ENCODE data around the gene MTHFSD. TPM values are rescaled to one million over a fixed set of nuclear protein-coding genes. Genes with fewer than 3 reads are reported as not detected.

MTHFSD gene
- total and polyA plus RNA-seq, 7 experiments from 2014 or later, result 16.7 to 46.7 (median 28.1) TPM

DNA sequence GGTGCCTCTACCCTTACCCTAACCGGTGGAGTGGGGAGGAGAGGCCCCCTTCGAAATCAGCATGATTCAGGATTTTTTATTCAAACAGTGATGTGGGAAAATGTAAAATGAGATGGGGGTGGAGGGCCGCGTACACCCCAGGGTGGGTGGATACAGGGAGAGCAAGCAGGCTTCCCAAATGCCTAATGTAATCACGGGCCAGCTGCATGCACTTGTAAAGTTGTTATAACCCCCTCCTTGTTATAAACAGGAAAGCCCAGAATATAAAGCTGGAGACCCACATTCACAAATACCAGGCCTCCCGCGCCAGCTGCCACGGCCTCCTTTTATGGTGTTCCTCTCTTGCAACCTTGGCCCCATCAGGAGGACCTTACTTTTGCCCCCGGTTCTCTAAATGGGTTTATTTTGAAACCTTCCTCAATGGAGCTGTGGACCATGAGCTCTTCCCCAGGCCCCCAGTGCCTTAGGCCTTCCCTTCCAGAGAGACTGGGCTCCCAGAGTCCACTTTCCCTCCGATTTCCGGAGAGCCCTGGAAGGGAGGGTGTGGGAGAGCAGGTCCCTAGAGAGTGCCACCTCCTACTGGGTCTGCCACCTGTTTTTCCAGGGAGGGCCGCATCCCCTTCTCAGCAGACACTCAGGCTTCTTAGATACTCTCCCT is 22.4 kb upstream of the MTHFSD start:
- Histone ChIP-seq H3K27me3 (ENCODE audit: control insufficient read depth in 2 of 2, insufficient read depth in 2 of 2, low read length in 2 of 2) (peaks cover 4 to 9% of the 10 kb centered on the region in 2 donors), H3K9me3 (ENCODE audit: control insufficient read depth in 2 of 3, low read length in 3 of 3) (no peaks in the 10 kb centered on the region), H3K36me3 (ENCODE audit: control insufficient read depth in 2 of 3, insufficient read depth in 3 of 3, low read length in 3 of 3) (no peaks in the 10 kb centered on the region), H3K4me3 (ENCODE audit: low read length) (no peak overlapping the region), H3K4me1 (ENCODE audit: control insufficient read depth in 2 of 2, insufficient read depth in 2 of 2, low read length in 2 of 2) (no peaks in the 10 kb centered on the region), H3K27ac (ENCODE audit: low read depth, low read length) (no peak overlapping the region)
- Mint-ChIP-seq H3K4me3 (peak overlapping the region in 5 of 10 donors; percentile 10 to 82 (median 26)), H3K4me1 (peaks cover 0 to 23% (median 5%) of the 10 kb centered on the region in 7 donors), H3K36me3 (no peaks in the 10 kb centered on the region), H3K27ac (no peak overlapping the region), H3K27me3 (peaks cover 76 to 86% (median 76%) of the 10 kb centered on the region in 5 donors), H3K9me3 (peaks cover 0 to 2% (median 0%) of the 10 kb centered on the region in 11 donors)
- ChIA-PET POLR2A (no interaction called here), CTCF (no interaction called here)
- intact Hi-C loops (cut with micrococcal nuclease), result loop anchor here in 1 of 2 donors (5.0 kb wide), 1 partner anchor 185 kb away; no protein-coding TSS in a partner anchor
- DNase-seq (no peak), ATAC-seq (no peak)

GRCh38 chr16:86576591-86577313 is 21.7 kb upstream of the MTHFSD start:
- Histone ChIP-seq H3K27me3 (ENCODE audit: control insufficient read depth in 2 of 2, insufficient read depth in 2 of 2, low read length in 2 of 2) (peaks cover 4 to 9% of the 10 kb centered on the region in 2 donors), H3K4me3 (ENCODE audit: low read length) (no peak overlapping the region), H3K4me1 (ENCODE audit: control insufficient read depth in 2 of 2, insufficient read depth in 2 of 2, low read length in 2 of 2) (no peaks in the 10 kb centered on the region), H3K9me3 (ENCODE audit: control insufficient read depth in 2 of 3, low read length in 3 of 3) (no peaks in the 10 kb centered on the region), H3K27ac (ENCODE audit: low read depth, low read length) (no peak overlapping the region), H3K36me3 (ENCODE audit: control insufficient read depth in 2 of 3, insufficient read depth in 3 of 3, low read length in 3 of 3) (no peaks in the 10 kb centered on the region)
- Mint-ChIP-seq H3K9me3 (peaks cover 0 to 2% (median 0%) of the 10 kb centered on the region in 11 donors), H3K4me1 (peaks cover 0 to 23% (median 5%) of the 10 kb centered on the region in 7 donors), H3K4me3 (peak overlapping the region; percentile 47 to 85 (median 75)), H3K36me3 (no peaks in the 10 kb centered on the region), H3K27ac (no peak overlapping the region), H3K27me3 (peaks cover 69 to 90% (median 75%) of the 10 kb centered on the region in 5 donors)
- ChIA-PET CTCF (no interaction called here), POLR2A (no interaction called here)
- DNase-seq (no peak), ATAC-seq (no peak)
- intact Hi-C loops (cut with micrococcal nuclease), result loop anchor here in 1 of 2 donors (5.0 kb wide), 1 partner anchor 186 kb away; no protein-coding TSS in a partner anchor

GRCh38 chr16:86575754-86576557 is 20.9 kb upstream of the MTHFSD start:
- intact Hi-C loops (cut with micrococcal nuclease), result loop anchor here in 1 of 2 donors (5.0 kb wide), 1 partner anchor 186 kb away; no protein-coding TSS in a partner anchor
- peaks cover 0 to 23% (median 5%) of the 10 kb centered on the region in 7 donors for H3K4me1 Mint-ChIP-seq
- peak in 2 of 9 donors; percentile 41 to 58 for DNase-seq
- peak overlapping the region; percentile 47 to 85 (median 75) for H3K4me3 Mint-ChIP-seq
- no peaks in the 10 kb centered on the region for H3K36me3 Mint-ChIP-seq
- Histone ChIP-seq H3K27me3 (ENCODE audit: control insufficient read depth in 2 of 2, insufficient read depth in 2 of 2, low read length in 2 of 2) (peaks cover 4 to 9% of the 10 kb centered on the region in 2 donors), H3K9me3 (ENCODE audit: control insufficient read depth in 2 of 3, low read length in 3 of 3) (no peaks in the 10 kb centered on the region), H3K36me3 (ENCODE audit: control insufficient read depth in 2 of 3, insufficient read depth in 3 of 3, low read length in 3 of 3) (no peaks in the 10 kb centered on the region), H3K4me1 (ENCODE audit: control insufficient read depth in 2 of 2, insufficient read depth in 2 of 2, low read length in 2 of 2) (no peaks in the 10 kb centered on the region), H3K4me3 (ENCODE audit: low read length) (peak overlapping the region; percentile 13), H3K27ac (ENCODE audit: low read depth, low read length) (no peak overlapping the region)
- ChIA-PET CTCF (no interaction called here), POLR2A (no interaction called here)
- H3K27me3 Mint-ChIP-seq, result peaks cover 66 to 91% (median 71%) of the 10 kb centered on the region in 5 donors
- peak overlapping the region in 2 of 9 donors; percentile 4 to 26 for H3K27ac Mint-ChIP-seq
- peaks cover 0 to 2% (median 0%) of the 10 kb centered on the region in 11 donors for H3K9me3 Mint-ChIP-seq
- ATAC-seq, result peak; percentile 64

- Mint-ChIP-seq H3K27ac (no peak overlapping the region), H3K9me3 (no peaks in the 10 kb centered on the region), H3K27me3 (peaks cover 66 to 94% (median 71%) of the 10 kb centered on the region in 5 donors), H3K4me1 (peaks cover 0 to 23% (median 5%) of the 10 kb centered on the region in 7 donors), H3K36me3 (no peaks in the 10 kb centered on the region), H3K4me3 (peak overlapping the region in 6 of 10 donors; percentile 5 to 82 (median 48))
- H3K4me3 ChIP-seq (ENCODE audit: low read length), result no peak overlapping the region
- intact Hi-C loops (cut with micrococcal nuclease), result loop anchor here in 1 of 2 donors (5.0 kb wide), 1 partner anchor 187 kb away; no protein-coding TSS in a partner anchor
- no peaks in the 10 kb centered on the region for H3K4me1 ChIP-seq (ENCODE audit: control insufficient read depth in 2 of 2, insufficient read depth in 2 of 2, low read length in 2 of 2)
- ChIA-PET POLR2A (no interaction called here), CTCF (no interaction called here)
- ATAC-seq (no peak), DNase-seq (no peak)
- peaks cover 4 to 9% of the 10 kb centered on the region in 2 donors for H3K27me3 ChIP-seq (ENCODE audit: control insufficient read depth in 2 of 2, insufficient read depth in 2 of 2, low read length in 2 of 2)
- no peak overlapping the region for H3K27ac ChIP-seq (ENCODE audit: low read depth, low read length)
- H3K36me3 ChIP-seq (ENCODE audit: control insufficient read depth in 2 of 3, insufficient read depth in 3 of 3, low read length in 3 of 3), result no peaks in the 10 kb centered on the region
- H3K9me3 ChIP-seq (ENCODE audit: control insufficient read depth in 2 of 3, low read length in 3 of 3), result no peaks in the 10 kb centered on the region
Observed at GRCh38 chr16:86575095-86575685, 20.2 kb upstream of the MTHFSD start.

GRCh38 chr16:86574646-86575045 is 19.6 kb upstream of the MTHFSD start:
- Mint-ChIP-seq H3K4me1 (peaks cover 0 to 22% (median 5%) of the 10 kb centered on the region in 7 donors), H3K27ac (no peak overlapping the region), H3K4me3 (peak overlapping the region in 2 of 10 donors; percentile 5 to 10), H3K27me3 (peaks cover 66 to 93% (median 71%) of the 10 kb centered on the region in 5 donors), H3K36me3 (no peaks in the 10 kb centered on the region), H3K9me3 (no peaks in the 10 kb centered on the region)
- Histone ChIP-seq H3K27me3 (ENCODE audit: control insufficient read depth in 2 of 2, insufficient read depth in 2 of 2, low read length in 2 of 2) (peaks cover 4 to 15% of the 10 kb centered on the region in 2 donors), H3K4me3 (ENCODE audit: low read length) (no peak overlapping the region), H3K4me1 (ENCODE audit: control insufficient read depth in 2 of 2, insufficient read depth in 2 of 2, low read length in 2 of 2) (no peaks in the 10 kb centered on the region), H3K36me3 (ENCODE audit: control insufficient read depth in 2 of 3, insufficient read depth in 3 of 3, low read length in 3 of 3) (no peaks in the 10 kb centered on the region), H3K9me3 (ENCODE audit: control insufficient read depth in 2 of 3, low read length in 3 of 3) (no peaks in the 10 kb centered on the region), H3K27ac (ENCODE audit: low read depth, low read length) (no peak overlapping the region)
- intact Hi-C loops (cut with micrococcal nuclease), result loop anchor here in 1 of 2 donors (5.0 kb wide), 1 partner anchor 188 kb away; no protein-coding TSS in a partner anchor
- ATAC-seq, result no peak
- CTCF ChIA-PET, result no interaction called here
- DNase-seq, result no peak
- POLR2A ChIA-PET, result no interaction called here

Measured in naive thymus-derived CD4-positive, alpha-beta T cell (primary cell).